GM10266 (cell line): ENCODE measurements around the gene PPP1R1C.

Experiments
- DNase-seq: peaks from one replicate; pipeline ENCODE4 v3.0.0; 2012; ENCODE audit errors: extremely low spot score
- CTCF ChIP-seq: IDR thresholded peaks from 2 replicates; pipeline ENCODE4 v1.5.1; 2012; ENCODE audit warnings: mild to moderate bottlenecking, low read depth; ENCODE audit not compliant: control insufficient read depth, insufficient read depth; ENCODE audit errors: missing control alignments

PPP1R1C gene

GRCh38 chr2:182067393-182067792, 81.7 kb downstream of the PPP1R1C start:
- TF ChIP-seq CTCF, result no peak
- DNase-seq, result no peak

- no peak for DNase-seq
- TF ChIP-seq CTCF, result no peak
Observed at GRCh38 chr2:182068811-182069210, 83.2 kb downstream of the PPP1R1C start.

- no peak for TF ChIP-seq CTCF
- no peak for DNase-seq
Observed at GRCh38 chr2:182069416-182069815, 83.8 kb downstream of the PPP1R1C start.

GRCh38 chr2:182069908-182070307, 84.3 kb downstream of the PPP1R1C start:
- DNase-seq, result no peak
- no peak for TF ChIP-seq CTCF

- DNase-seq, result no peak
- no peak for TF ChIP-seq CTCF
Observed at GRCh38 chr2:182070736-182071135, 85.1 kb downstream of the PPP1R1C start.

- no peak for TF ChIP-seq CTCF
- no peak for DNase-seq
Observed at GRCh38 chr2:182072861-182073260, 87.2 kb downstream of the PPP1R1C start.

GRCh38 chr2:182073613-182074012, 88.0 kb downstream of the PPP1R1C start:
- DNase-seq, result no peak
- TF ChIP-seq CTCF, result no peak
